HepG2 (cell line): ENCODE measurements around the gene OR52I1. TPM values are rescaled to one million over a fixed set of nuclear protein-coding genes. Genes with fewer than 3 reads are reported as not detected.

Experiments
- ATAC-seq: fragments of 200-7000 bp; cut with Tn5 transposase; 3 replicates; pipeline ENCODE4 v1.9.1; 2020; ENCODE audit warnings: mild to moderate bottlenecking, moderate library complexity
- BruUV-seq: library from RNA; stranded (reverse); fragments of 400-500 nt; replicated peaks from 2 replicates; lab custom pipeline; 2021; lab: Mats Ljungman, UMichigan
- CTCF ChIA-PET: fragments of 300-600 bp; formaldehyde crosslinking; extraction: SDS; loops from one replicate; lab custom pipeline; 2021; ENCODE audit warnings: low total read pairs, inconsistent platforms, low intra/inter-chr PET ratio; lab: Yijun Ruan, JAX
- POLR2A ChIA-PET: fragments of 350-600 bp; sonication (Branson Sonifier 250); formaldehyde crosslinking; loops from one replicate; lab custom pipeline; 2020; ENCODE audit warnings: antibody characterized with exemption, inconsistent platforms; lab: Yijun Ruan, JAX
- DNase-seq: peaks from one replicate; pipeline ENCODE4 v3.0.0-alpha.2; 2015; ENCODE audit warnings: low spot score
- FAIRE-seq: peaks from 3 replicates; lab custom pipeline; 2011; peaks lifted over from hg19 to GRCh38; lab: Jason Lieb, UNC
- H2AFZ ChIP-seq: one replicate; pipeline ENCODE4 v1.6.1; 2011; ENCODE audit warnings: low read length, inconsistent platforms
- H3K27ac ChIP-seq: fragments of 300-600 bp; 3 replicates; pipeline ENCODE4 v1.8.0; 2011; ENCODE audit warnings: mixed run types, mild to moderate bottlenecking, mixed read lengths, low read length, inconsistent platforms; ENCODE audit not compliant: insufficient read depth; ENCODE audit errors: extremely low read length
- H3K27me3 ChIP-seq, 2 experiments: fragments of 200-600 bp in 1 of 2; 2 replicates in 1 of 2; 3 replicates in 1 of 2; pipeline versions ENCODE4 v1.6.0 to v1.8.0; 2011; ENCODE audit warnings: low read length in 2 of 2, mild to moderate bottlenecking in 2 of 2, moderate library complexity in 2 of 2, inconsistent platforms in 1 of 2; ENCODE audit not compliant: insufficient read depth in 2 of 2, control insufficient read depth in 1 of 2
- H3K36me3 ChIP-seq, 2 experiments: fragments of 200-600 bp in 1 of 2; replicated peaks in 1 of 2; 2 replicates in 1 of 2; 3 replicates in 1 of 2; pipeline versions ENCODE4 v1.5.1 to v1.8.0; 2011; ENCODE audit warnings: low read length in 2 of 2, inconsistent platforms in 1 of 2; ENCODE audit not compliant: insufficient read depth in 2 of 2, control insufficient read depth in 1 of 2
- H3K4me1 ChIP-seq: 2 replicates; pipeline ENCODE4 v1.5.1; 2012; ENCODE audit warnings: low read length, inconsistent platforms; ENCODE audit not compliant: insufficient read depth
- H3K4me2 ChIP-seq: 2 replicates; pipeline ENCODE4 v1.6.0; 2011; ENCODE audit warnings: low read depth, low read length, inconsistent platforms
- H3K4me3 ChIP-seq, 3 experiments: fragments of 200-600 bp in 1 of 3; sonication (generic), shearing (Covaris generic) in 1 of 3; replicated peaks in 1 of 3; 2 replicates each; pipeline ENCODE4 v1.5.1; 2011 to 2016; ENCODE audit warnings: low read length in 3 of 3, inconsistent platforms in 2 of 3, low read depth in 2 of 3, mild to moderate bottlenecking in 2 of 3, control low read depth in 1 of 3, mixed read lengths in 1 of 3; ENCODE audit not compliant: insufficient read depth in 1 of 3
- H3K79me2 ChIP-seq: one replicate; pipeline ENCODE4 v1.6.1; 2011; ENCODE audit warnings: low read length, inconsistent platforms; ENCODE audit not compliant: insufficient read depth
- H3K9ac ChIP-seq: 2 replicates; pipeline ENCODE4 v1.6.0; 2011; ENCODE audit warnings: mild to moderate bottlenecking, low read depth, low read length, inconsistent platforms; ENCODE audit not compliant: insufficient read depth
- H3K9me3 ChIP-seq: 2 replicates; pipeline ENCODE4 v1.5.1; 2012; ENCODE audit warnings: mild to moderate bottlenecking, low read length
- H4K20me1 ChIP-seq: 2 replicates; pipeline ENCODE4 v1.6.0; 2011; ENCODE audit warnings: inconsistent platforms, mild to moderate bottlenecking, low read length, moderate library complexity; ENCODE audit not compliant: insufficient read depth
- EHMT2 ChIP-seq: fragments of 200-600 bp; sonication (generic); IDR thresholded peaks from 2 replicates; pipeline ENCODE4 v1.7.0; 2017; ENCODE audit warnings: antibody characterized with exemption, low read depth, low read length, borderline replicate concordance
- HNF4G ChIP-seq, 2 experiments: sonication (generic) in 1 of 2; formaldehyde crosslinking in 1 of 2; IDR thresholded peaks; 2 replicates each; pipeline versions ENCODE4 v1.4.0 to v1.6.1; 2011 to 2020; ENCODE audit warnings: borderline replicate concordance in 2 of 2, low read depth in 2 of 2, mild to moderate bottlenecking in 2 of 2, low read length in 1 of 2, missing genetic modification reagents in 1 of 2, moderate library complexity in 1 of 2
- KDM6A ChIP-seq: IDR thresholded peaks from 2 replicates; pipeline ENCODE4 v1.6.1; 2016; ENCODE audit warnings: low read depth
- NCOA1 ChIP-seq: sonication (generic); formaldehyde crosslinking; IDR thresholded peaks from 2 replicates; pipeline ENCODE4 v1.9.0; 2021; ENCODE audit warnings: missing genetic modification reagents
- ZNF24 ChIP-seq: fragments of 450-650 bp; IDR thresholded peaks from 2 replicates; pipeline ENCODE4 v1.6.1; 2017; ENCODE audit warnings: antibody characterized with exemption, mild to moderate bottlenecking
- ZNF343 ChIP-seq: sonication (generic); formaldehyde crosslinking; IDR thresholded peaks from 2 replicates; pipeline ENCODE4 v1.4.0; 2020; ENCODE audit warnings: mild to moderate bottlenecking, missing genetic modification reagents
- WGBS: methylation state at CpG from one replicate; pipeline ENCODE4 v1.1.6; 2017; ENCODE audit warnings: low lambda C conversion rate; 5-methylcytosine and 5-hydroxymethylcytosine counted together
- in situ Hi-C: cut with HindIII; loops from 2 replicates; pipeline ENCODE4 v1.10.0; 2017; ENCODE audit warnings: low pct_unique_long_range_greater_than_20kb; ENCODE audit not compliant: extremely low pct_ligation_motif_present
- intact Hi-C: fragments of 100-400 bp; cut with micrococcal nuclease; formaldehyde crosslinking; loops from one replicate; pipeline ENCODE4 v1.10.0; 2022; ENCODE audit not compliant: unreplicated experiment
- polyA plus RNA-seq, 8 experiments: library from polyadenylated mRNA; depleted of rRNA in 3 of 8; stranded (reverse) in 7 of 8; unstranded in 1 of 8; fragments of >200 nt; fragmentation: Illumina TruSeq in 4 of 8; extraction: Trizol in 4 of 8; gene quantifications; 2 replicates each; pipeline versions ENCODE4 v1.2.1 to v1.2.3, GENCODE V29; 2011 to 2016; ENCODE audit warnings: low read depth in 4 of 8, missing spikeins in 1 of 8, mixed read lengths in 1 of 8; ENCODE audit not compliant: insufficient read depth in 1 of 8
- total RNA-seq, 5 experiments: library from RNA; depleted of rRNA; stranded (reverse); fragments of >200 nt; fragmentation: Illumina TruSeq; extraction: Trizol; gene quantifications; 2 replicates each; pipeline ENCODE4 v1.2.3, GENCODE V29; 2016; ENCODE audit warnings: low read depth in 1 of 5

The OR52I1 gene
- total and polyA plus RNA-seq, 2 of the 13 experiments (the other 11 are each of a cell fraction or from before 2014, with no cell fraction given), result not detected

DNA sequence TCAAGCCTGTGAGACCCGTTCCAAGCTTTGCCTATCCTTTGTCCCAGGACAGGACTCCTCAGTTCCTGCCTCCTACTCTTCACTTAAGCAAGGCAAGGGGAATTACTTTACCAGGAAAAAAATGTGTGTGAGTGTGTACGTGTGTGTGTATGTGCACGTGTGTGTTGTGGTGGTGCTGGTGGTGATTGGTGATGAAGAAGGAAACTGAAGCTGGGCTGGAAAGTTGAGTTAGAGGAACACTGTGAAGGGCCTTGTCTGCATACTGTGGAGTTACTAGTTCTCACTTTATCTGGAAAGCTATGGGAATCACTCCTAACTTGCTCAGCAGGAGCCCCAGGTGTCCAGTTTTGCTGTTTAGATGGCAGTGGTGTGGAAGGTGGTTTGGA, 43.8 kb downstream of the OR52I1 start:
- POLR2A ChIA-PET, result no interaction called here
- Histone ChIP-seq H3K4me3 (no peak overlapping the region), H4K20me1 (peaks cover 6% of the 10 kb centered on the region; the same call in 1 of the 2 replicates), H3K79me2 (no peaks in the 10 kb centered on the region), H3K36me3 (no peaks in the 10 kb centered on the region), H3K4me1 (no peaks in the 10 kb centered on the region), H2AFZ (no peak overlapping the region), H3K9me3 (no peaks in the 10 kb centered on the region), H3K27ac (no peak overlapping the region), H3K9ac (no peak overlapping the region), H3K4me2 (no peak overlapping the region), H3K27me3 (peaks cover 0 to 19% of the 10 kb centered on the region in 2 experiments)
- no TSS peak for BruUV-seq
- DNase-seq, result no peak
- FAIRE-seq, result no peak
- CTCF ChIA-PET, result interaction anchor here (2.0 kb wide), 1 partner anchor 367 kb away, joined by 13 read pairs; no protein-coding TSS in a partner anchor
- ATAC-seq, result no peak
- WGBS, result 24% methylated on average over 3 of the region's 3 CpGs
- in situ Hi-C loops, result loop anchor here (5.0 kb wide), 1 partner anchor 370 kb away; no protein-coding TSS in a partner anchor
- intact Hi-C loops, result loop anchor here (1.0 kb wide), 1 partner anchor 367 kb away; no protein-coding TSS in a partner anchor
- TF ChIP-seq HNF4G (IDR thresholded peaks at IDR 0.05; ENCODE audit: borderline replicate concordance, low read depth, low read length), result no peak
- TF ChIP-seq HNF4G (CRISPR knock-in tag; IDR thresholded peaks at IDR 0.05; ENCODE audit: borderline replicate concordance, low read depth), result no peak

GRCh38 chr11:4639931-4640330, 46.1 kb downstream of the OR52I1 start:
- intact Hi-C loops (no loop called here), in situ Hi-C loops (loop anchor here (5.0 kb wide), 1 partner anchor 367 kb away; no protein-coding TSS in a partner anchor)
- Histone ChIP-seq H2AFZ (no peak overlapping the region), H3K79me2 (no peaks in the 10 kb centered on the region), H3K4me1 (no peaks in the 10 kb centered on the region), H3K9me3 (no peaks in the 10 kb centered on the region), H3K9ac (no peak overlapping the region), H3K4me2 (no peak overlapping the region), H3K36me3 (no peaks in the 10 kb centered on the region), H3K27ac (no peak overlapping the region), H3K4me3 (no peak overlapping the region), H3K27me3 (peaks cover 0 to 35% of the 10 kb centered on the region in 2 experiments), H4K20me1 (peaks cover 6% of the 10 kb centered on the region; the same call in 1 of the 2 replicates)
- DNase-seq, result no peak
- 0% methylated on average over 5 of the region's 6 CpGs for WGBS
- CTCF ChIA-PET, result no interaction called here
- no TSS peak for BruUV-seq
- POLR2A ChIA-PET, result no interaction called here
- TF ChIP-seq EHMT2, result no peak
- TF ChIP-seq ZNF24, result no peak
- no peak for TF ChIP-seq NCOA1
- no peak for TF ChIP-seq KDM6A (CRISPR knock-in tag)
- TF ChIP-seq ZNF343, result no peak
- no peak for FAIRE-seq
- no peak for ATAC-seq
